IMR-90 (cell line): ENCODE measurements around the gene TMEM132A.

ENCODE experiments used
- CEBPB ChIP-seq: IDR thresholded peaks from 2 replicates; pipeline ENCODE4 v1.6.1; 2012; ENCODE audit warnings: low read depth, low read length, improper control_type of control experiment
- CTCF ChIP-seq: conservative IDR thresholded peaks from 2 replicates; pipeline ENCODE4 v1.5.1; 2012; ENCODE audit warnings: mild to moderate bottlenecking, low read depth, low read length, improper control_type of control experiment
- FOS ChIP-seq: fragments of 150-350 bp; IDR thresholded peaks from 2 replicates; pipeline ENCODE4 v1.6.1; 2016; ENCODE audit warnings: low read depth, low read length
- MAFK ChIP-seq: IDR thresholded peaks from 2 replicates; pipeline ENCODE4 v1.6.1; 2012; ENCODE audit warnings: low read depth, low read length, improper control_type of control experiment
- MAZ ChIP-seq: IDR thresholded peaks from 2 replicates; pipeline ENCODE4 v1.6.1; 2012; ENCODE audit warnings: low read depth, mild to moderate bottlenecking, low read length, improper control_type of control experiment, moderate library complexity, borderline replicate concordance
- MXI1 ChIP-seq: IDR thresholded peaks from 2 replicates; pipeline ENCODE4 v1.6.1; 2012; ENCODE audit warnings: low read depth, mild to moderate bottlenecking, low read length, moderate library complexity, borderline replicate concordance
- NFE2L2 ChIP-seq: fragments of 150-350 bp; IDR thresholded peaks from 2 replicates; pipeline ENCODE4 v1.6.1; 2016; ENCODE audit warnings: low read depth, mild to moderate bottlenecking, low read length
- POLR2A ChIP-seq: IDR thresholded peaks from 2 replicates; pipeline ENCODE4 v1.6.1; 2012; ENCODE audit warnings: mild to moderate bottlenecking, low read depth, low read length
- RAD21 ChIP-seq: IDR thresholded peaks from 2 replicates; pipeline ENCODE4 v1.6.1; 2012; ENCODE audit warnings: low read length, improper control_type of control experiment
- RFX5 ChIP-seq: IDR thresholded peaks from 2 replicates; pipeline ENCODE4 v1.8.0; 2012; ENCODE audit warnings: low read depth, mild to moderate bottlenecking, low read length, moderate library complexity
- USF2 ChIP-seq: fragments of 150-350 bp; IDR thresholded peaks from 2 replicates; pipeline ENCODE4 v1.6.1; 2017; ENCODE audit warnings: mild to moderate bottlenecking, antibody characterized with exemption, low read length, low read depth

- no peak for TF ChIP-seq POLR2A
- no peak for TF ChIP-seq MAZ
- TF ChIP-seq CTCF, result no peak
- no peak for TF ChIP-seq NFE2L2
- no peak for TF ChIP-seq USF2
- no peak for TF ChIP-seq MAFK
- no peak for TF ChIP-seq RFX5
- TF ChIP-seq RAD21, result no peak
- no peak for TF ChIP-seq FOS
- no peak for TF ChIP-seq CEBPB
- no peak for TF ChIP-seq MXI1
Observed at GRCh38 chr11:60978546-60979380, 54.5 kb downstream of the TMEM132A start.
